SK-N-SH (cell line): Measurements from ENCODE around the gene GNB1L. TPM values are rescaled to one million over a fixed set of nuclear protein-coding genes. Genes with fewer than 3 reads are reported as not detected.

Experiments
- CTCF ChIA-PET: fragments of 300-600, 350-600 bp; formaldehyde crosslinking; extraction: SDS; loops from one replicate; lab custom pipeline; 2021; lab: Yijun Ruan, JAX
- POLR2A ChIA-PET: fragments of 350-600 bp; sonication (Branson Sonifier 250); formaldehyde crosslinking; extraction: SDS; loops from one replicate; lab custom pipeline; 2020; ENCODE audit warnings: antibody characterized with exemption, inconsistent platforms; lab: Yijun Ruan, JAX
- DNase-seq: peaks from one replicate; pipeline ENCODE4 v3.0.0; 2012
- H2AFZ ChIP-seq: fragments of 200-600 bp; sonication (generic); 2 replicates; pipeline ENCODE4 v1.8.1; 2016; ENCODE audit warnings: antibody characterized with exemption, mild to moderate bottlenecking, low read depth
- H3F3A ChIP-seq: fragments of 200-600 bp; sonication (generic); replicated peaks from 2 replicates; pipeline ENCODE3; 2016; ENCODE audit warnings: antibody characterized with exemption, mild to moderate bottlenecking; ENCODE audit not compliant: insufficient read depth
- H3K27ac ChIP-seq, 2 experiments: fragments of 200-500 bp in 1 of 2; fragments of 200-600 bp in 1 of 2; sonication (Bioruptor generic) in 1 of 2; sonication (generic), shearing (Covaris generic) in 1 of 2; 2 replicates each; pipeline versions ENCODE4 v1.5.1 to v1.6.1; 2014 to 2016; ENCODE audit warnings: low read depth in 2 of 2, inconsistent platforms in 1 of 2, low read length in 1 of 2, mild to moderate bottlenecking in 1 of 2, mixed read lengths in 1 of 2
- H3K27me3 ChIP-seq: fragments of 200-600 bp; sonication (generic), shearing (Covaris generic); 2 replicates; pipeline ENCODE4 v1.6.1; 2016; ENCODE audit warnings: mixed run types; ENCODE audit not compliant: insufficient read depth
- H3K36me3 ChIP-seq, 2 experiments: fragments of 200-500 bp in 1 of 2; fragments of 200-600 bp in 1 of 2; sonication (Bioruptor generic) in 1 of 2; sonication (generic) in 1 of 2; replicated peaks in 1 of 2; 2 replicates each; pipeline versions ENCODE3 to v1.5.1; 2014 to 2016; ENCODE audit warnings: low read length in 1 of 2, mild to moderate bottlenecking in 1 of 2; ENCODE audit not compliant: insufficient read depth in 2 of 2, control insufficient read depth in 1 of 2
- H3K4me1 ChIP-seq, 2 experiments: fragments of 200-500 bp in 1 of 2; fragments of 200-600 bp in 1 of 2; sonication (Bioruptor generic) in 1 of 2; sonication (generic), shearing (Covaris generic) in 1 of 2; 2 replicates each; pipeline versions ENCODE4 v1.5.1 to v1.6.1; 2014 to 2016; ENCODE audit warnings: low read depth in 1 of 2, low read length in 1 of 2, mixed run types in 1 of 2; ENCODE audit not compliant: insufficient read depth in 2 of 2, control insufficient read depth in 1 of 2
- H3K4me2 ChIP-seq: fragments of 200-600 bp; sonication (generic), shearing (Covaris generic); 2 replicates; pipeline ENCODE4 v1.6.1; 2017; ENCODE audit warnings: mixed run types
- H3K4me3 ChIP-seq, 2 experiments: fragments of 200-500 bp in 1 of 2; fragments of 200-600 bp in 1 of 2; sonication (Bioruptor generic) in 1 of 2; sonication (generic), shearing (Covaris generic) in 1 of 2; 2 replicates each; pipeline versions ENCODE4 v1.5.1 to v1.8.1; 2014 to 2016; ENCODE audit warnings: low read depth in 2 of 2, inconsistent platforms in 1 of 2, low read length in 1 of 2, mild to moderate bottlenecking in 1 of 2, mixed read lengths in 1 of 2, moderate library complexity in 1 of 2
- H3K79me2 ChIP-seq: fragments of 200-600 bp; sonication (generic); 2 replicates; pipeline ENCODE4 v1.8.1; 2017; ENCODE audit warnings: mild to moderate bottlenecking; ENCODE audit not compliant: insufficient read depth
- H3K9ac ChIP-seq: fragments of 200-600 bp; sonication (generic); 2 replicates; pipeline ENCODE4 v1.6.1; 2017; ENCODE audit warnings: mixed run types
- H3K9me2 ChIP-seq: fragments of 200-600 bp; sonication (generic); 2 replicates; pipeline ENCODE4 v1.6.1; 2017; ENCODE audit warnings: mixed run types
- H3K9me3 ChIP-seq: fragments of 200-600 bp; sonication (generic); 2 replicates; pipeline ENCODE4 v1.6.1; 2017; ENCODE audit warnings: mixed run types, mild to moderate bottlenecking, moderate library complexity
- H4K20me1 ChIP-seq: fragments of 200-600 bp; sonication (generic); 2 replicates; pipeline ENCODE4 v1.6.1; 2017; ENCODE audit warnings: mild to moderate bottlenecking, mixed run types; ENCODE audit not compliant: insufficient read depth
- CHD2 ChIP-seq: fragments of 150-350 bp; IDR thresholded peaks from 2 replicates; pipeline ENCODE4 v1.6.1; 2018; ENCODE audit warnings: low read length; ENCODE audit not compliant: partially characterized antibody
- ELF1 ChIP-seq: IDR thresholded peaks from 2 replicates; pipeline ENCODE4 v1.4.0; 2012
- EP300 ChIP-seq, 2 experiments: IDR thresholded peaks; 2 replicates each; pipeline versions ENCODE4 v1.4.0 to v1.6.1; 2012; ENCODE audit warnings: borderline replicate concordance in 1 of 2, low read depth in 1 of 2, low read length in 1 of 2
- EZH2phosphoT487 ChIP-seq: fragments of 200-600 bp; sonication (generic); IDR thresholded peaks from 2 replicates; pipeline ENCODE4 v1.6.1; 2017; ENCODE audit warnings: low read depth, mixed run types, mild to moderate bottlenecking, antibody characterized with exemption, moderate library complexity, borderline replicate concordance
- MAX ChIP-seq: IDR thresholded peaks from 2 replicates; pipeline ENCODE4 v1.4.0; 2012; ENCODE audit warnings: low read depth
- MEF2A ChIP-seq: IDR thresholded peaks from 2 replicates; pipeline ENCODE4 v1.4.0; 2012; ENCODE audit warnings: low read depth, borderline replicate concordance
- NFIC ChIP-seq: IDR thresholded peaks from 2 replicates; pipeline ENCODE4 v1.4.0; 2012; ENCODE audit warnings: borderline replicate concordance
- RCOR1 ChIP-seq: fragments of 150-350 bp; IDR thresholded peaks from 2 replicates; pipeline ENCODE4 v1.6.1; 2017; ENCODE audit warnings: antibody characterized with exemption, low read length
- REST ChIP-seq: IDR thresholded peaks from 2 replicates; pipeline ENCODE4 v1.6.1; 2012; ENCODE audit warnings: mild to moderate bottlenecking, low read depth, low read length, moderate library complexity
- RFX5 ChIP-seq: IDR thresholded peaks from 2 replicates; pipeline ENCODE4 v1.6.1; 2012; ENCODE audit warnings: mild to moderate bottlenecking, improper control_type of control experiment, low read length
- SIN3A ChIP-seq: IDR thresholded peaks from 2 replicates; pipeline ENCODE4 v1.6.1; 2012; ENCODE audit warnings: low read depth, mild to moderate bottlenecking, low read length, moderate library complexity, borderline replicate concordance
- TAF1 ChIP-seq: IDR thresholded peaks from 2 replicates; pipeline ENCODE4 v1.6.1; 2012; ENCODE audit warnings: low read depth, mild to moderate bottlenecking, low read length, moderate library complexity, borderline replicate concordance
- TCF12 ChIP-seq: IDR thresholded peaks from 2 replicates; pipeline ENCODE4 v1.4.0; 2012
- TEAD4 ChIP-seq: IDR thresholded peaks from 2 replicates; pipeline ENCODE4 v1.4.0; 2012; ENCODE audit warnings: mild to moderate bottlenecking, borderline replicate concordance; ENCODE audit not compliant: insufficient read depth
- USF2 ChIP-seq: fragments of 150-350 bp; IDR thresholded peaks from 2 replicates; pipeline ENCODE4 v1.6.1; 2017; ENCODE audit warnings: antibody characterized with exemption, low read length, low read depth, borderline replicate concordance
- ZBTB33 ChIP-seq: IDR thresholded peaks from 2 replicates; pipeline ENCODE4 v1.4.0; 2012; ENCODE audit warnings: low read depth, borderline replicate concordance
- WGBS: methylation state at CpG from one replicate; pipeline ENCODE4 v1.1.6; 2017; ENCODE audit warnings: low lambda C conversion rate; 5-methylcytosine and 5-hydroxymethylcytosine counted together
- polyA plus RNA-seq, 3 experiments: library from polyadenylated mRNA; depleted of rRNA; stranded (reverse); fragments of >200 nt; gene quantifications; 2 replicates each; pipeline ENCODE4 v1.2.3, GENCODE V29; 2012
- TF ChIP-seq, protein P1 (sequence below): IDR thresholded peaks from 2 replicates; pipeline ENCODE4 v1.4.0; 2012; ENCODE audit warnings: low read depth, borderline replicate concordance

Gene GNB1L
- polyA plus RNA-seq, 1 of the 3 experiments (the other 2 are of a cell fraction), result 5.9 TPM

- TF ChIP-seq ZBTB33 (no peak), NFIC (no peak), MEF2A (no peak), ELF1 (no peak), REST (no peak), RFX5 (no peak), EZH2phosphoT487 (no peak), TAF1 (no peak)
These were observed 12.9 kb downstream of the GNB1L start (continued) for GRCh38 chr22:19841641-19842392.

GRCh38 chr22:19840955-19841640 is 13.6 kb downstream of the GNB1L start:
- no peak overlapping the region for H3K4me2 ChIP-seq
- no peak for TF ChIP-seq ELF1
- no peak for TF ChIP-seq TEAD4
- TF ChIP-seq EP300 (IDR thresholded peaks at IDR 0.05; ENCODE audit: borderline replicate concordance in 1 of 2, low read depth in 1 of 2, low read length in 1 of 2), result no peak
- no peak for TF ChIP-seq CHD2
- TF ChIP-seq, protein P1, sequence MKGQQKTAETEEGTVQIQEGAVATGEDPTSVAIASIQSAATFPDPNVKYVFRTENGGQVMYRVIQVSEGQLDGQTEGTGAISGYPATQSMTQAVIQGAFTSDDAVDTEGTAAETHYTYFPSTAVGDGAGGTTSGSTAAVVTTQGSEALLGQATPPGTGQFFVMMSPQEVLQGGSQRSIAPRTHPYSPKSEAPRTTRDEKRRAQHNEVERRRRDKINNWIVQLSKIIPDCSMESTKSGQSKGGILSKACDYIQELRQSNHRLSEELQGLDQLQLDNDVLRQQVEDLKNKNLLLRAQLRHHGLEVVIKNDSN, result no peak
- no peak for TF ChIP-seq TCF12
- no peak for TF ChIP-seq ZBTB33
- TF ChIP-seq SIN3A, result no peak
- no peak for TF ChIP-seq RCOR1
- no peak for TF ChIP-seq MAX
- no peak for TF ChIP-seq USF2

More at GRCh38 chr22:19840955-19841640, 13.6 kb downstream of the GNB1L start:
- Histone ChIP-seq H3K4me3 (no peak overlapping the region), H3K4me1 (peaks cover 26 to 44% of the 10 kb centered on the region in 2 experiments; a peak in 3 of 4 replicates), H3K36me3 (no peaks in the 10 kb centered on the region), H2AFZ (no peak overlapping the region), H3K27ac (no peak overlapping the region), H3F3A (peaks cover 22% of the 10 kb centered on the region), H3K9ac (no peak overlapping the region), H3K79me2 (peaks cover 12% of the 10 kb centered on the region; the same call in 1 of the 2 replicates), H4K20me1 (no peaks in the 10 kb centered on the region), H3K9me3 (no peaks in the 10 kb centered on the region), H3K9me2 (no peaks in the 10 kb centered on the region), H3K27me3 (no peaks in the 10 kb centered on the region)
- no peak for DNase-seq
- ChIA-PET POLR2A (interaction anchor here (0.9 kb wide), 1 partner anchor 9 kb away, joined by 3 read pairs; no protein-coding TSS in a partner anchor), CTCF (interaction anchor here (0.7 to 1.4 kb wide), 3 partner anchors 24 to 110 kb away, joined by 3 to 5 read pairs (median 4); no protein-coding TSS in a partner anchor)
- 88% methylated on average over 6 of the region's 6 CpGs for WGBS
